ENCODE measurements around the gene KCNK7.

DNA sequence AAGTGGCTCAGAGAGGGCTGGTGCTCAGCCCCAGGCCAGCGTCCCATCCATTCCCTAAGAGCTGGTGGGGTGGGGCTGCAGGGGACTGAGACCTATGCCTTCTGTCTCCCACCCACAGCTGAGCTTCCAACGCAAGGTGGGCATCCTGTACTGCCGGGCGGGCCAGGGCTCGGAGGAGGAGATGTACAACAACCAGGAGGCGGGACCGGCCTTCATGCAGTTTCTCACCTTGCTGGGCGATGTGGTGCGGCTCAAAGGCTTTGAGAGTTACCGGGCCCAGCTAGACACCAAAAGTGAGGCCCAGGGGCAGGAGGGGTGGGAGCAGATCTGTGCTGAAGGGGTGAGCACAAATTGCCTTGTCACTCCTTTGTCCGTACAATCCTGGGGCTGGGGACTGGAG lies 49.2 kb upstream of the KCNK7 start:
- TF ChIP-seq, protein P1, sequence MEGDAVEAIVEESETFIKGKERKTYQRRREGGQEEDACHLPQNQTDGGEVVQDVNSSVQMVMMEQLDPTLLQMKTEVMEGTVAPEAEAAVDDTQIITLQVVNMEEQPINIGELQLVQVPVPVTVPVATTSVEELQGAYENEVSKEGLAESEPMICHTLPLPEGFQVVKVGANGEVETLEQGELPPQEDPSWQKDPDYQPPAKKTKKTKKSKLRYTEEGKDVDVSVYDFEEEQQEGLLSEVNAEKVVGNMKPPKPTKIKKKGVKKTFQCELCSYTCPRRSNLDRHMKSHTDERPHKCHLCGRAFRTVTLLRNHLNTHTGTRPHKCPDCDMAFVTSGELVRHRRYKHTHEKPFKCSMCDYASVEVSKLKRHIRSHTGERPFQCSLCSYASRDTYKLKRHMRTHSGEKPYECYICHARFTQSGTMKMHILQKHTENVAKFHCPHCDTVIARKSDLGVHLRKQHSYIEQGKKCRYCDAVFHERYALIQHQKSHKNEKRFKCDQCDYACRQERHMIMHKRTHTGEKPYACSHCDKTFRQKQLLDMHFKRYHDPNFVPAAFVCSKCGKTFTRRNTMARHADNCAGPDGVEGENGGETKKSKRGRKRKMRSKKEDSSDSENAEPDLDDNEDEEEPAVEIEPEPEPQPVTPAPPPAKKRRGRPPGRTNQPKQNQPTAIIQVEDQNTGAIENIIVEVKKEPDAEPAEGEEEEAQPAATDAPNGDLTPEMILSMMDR (IDR thresholded peaks at IDR 0.05), result no peak
- TF ChIP-seq POLR2AphosphoS5 (IDR thresholded peaks at IDR 0.05), result no peak
- TF ChIP-seq POLR2A (IDR thresholded peaks at IDR 0.05), result no peak
- TF ChIP-seq EP300 (IDR thresholded peaks at IDR 0.05), result no peak
